Measurements from ENCODE around the gene AHDC1. TPM values are rescaled to one million over a fixed set of nuclear protein-coding genes. Genes with fewer than 3 reads are reported as not detected.

AHDC1 gene
- total RNA-seq, 2 experiments from 2014 or later = 15.3 to 19.3 TPM

GRCh38 chr1:27616441-27616840, 12.5 kb upstream of the AHDC1 start:
- Mint-ChIP-seq H3K4me1 (peaks cover 51% of the 10 kb centered on the region), H3K4me3 (no peak overlapping the region), H3K27me3 (no peaks in the 10 kb centered on the region), H3K9me3 (no peaks in the 10 kb centered on the region), H3K36me3 (ENCODE audit: low read depth) (no peaks in the 10 kb centered on the region), H3K27ac (no peak overlapping the region)
- ChIA-PET CTCF (interaction anchor here (1.0 to 2.6 kb wide), 8 partner anchors 10 to 60 kb away, joined by 3 to 11 read pairs (median 4); partner anchors contain the start of gene AHDC1), POLR2A (no interaction called here)
- DNase-seq = no peak

DNA sequence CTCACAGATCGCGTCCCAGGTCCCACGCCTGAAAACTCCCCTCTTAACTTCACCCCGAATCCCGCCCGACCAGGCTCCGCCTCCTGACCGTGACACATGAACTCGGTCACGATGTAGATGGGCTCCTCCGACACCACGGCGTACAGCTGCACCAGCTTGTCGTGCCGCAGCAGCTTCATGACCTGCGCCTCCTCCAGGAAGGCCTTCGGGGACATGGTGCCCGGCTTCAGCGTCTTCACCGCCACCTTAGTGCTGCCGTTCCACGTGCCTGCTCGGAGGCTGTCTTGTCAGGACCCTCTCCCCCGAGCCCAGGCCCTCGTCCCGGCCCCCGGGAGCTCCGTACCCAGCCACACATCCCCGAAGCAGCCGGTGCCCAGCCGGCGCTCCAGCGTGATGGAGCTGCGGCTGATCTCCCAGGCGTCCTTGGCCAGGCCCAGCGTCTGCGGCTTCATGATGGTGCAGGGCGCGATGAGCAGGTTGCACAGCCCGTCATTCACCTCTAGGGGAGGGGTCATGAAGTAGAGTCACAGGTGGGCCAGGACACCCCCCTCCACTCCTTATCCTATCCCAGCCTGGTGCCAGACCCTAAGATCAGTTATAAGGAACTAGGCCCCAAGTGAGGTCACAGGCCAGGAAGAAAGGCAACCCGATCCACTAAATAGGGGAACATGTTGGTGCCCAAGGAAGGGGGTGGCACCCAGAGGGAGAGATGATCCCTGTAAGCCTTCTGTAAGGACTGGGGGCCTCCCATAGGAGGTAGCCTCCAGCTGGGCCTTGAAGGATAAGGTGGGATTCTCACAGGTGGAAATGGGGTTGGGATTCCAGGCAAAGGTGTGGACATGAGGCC, 11.6 kb upstream of the AHDC1 start:
- no peak for DNase-seq
- POLR2A ChIA-PET = no interaction called here
- no peak overlapping the region for H3K4me3 Mint-ChIP-seq
- H3K27ac Mint-ChIP-seq = no peak overlapping the region
- H3K36me3 Mint-ChIP-seq (ENCODE audit: low read depth) = no peaks in the 10 kb centered on the region
- H3K27me3 Mint-ChIP-seq = no peaks in the 10 kb centered on the region
- peaks cover 54% of the 10 kb centered on the region for H3K4me1 Mint-ChIP-seq
- CTCF ChIA-PET = interaction anchor here (0.5 to 2.6 kb wide), 9 partner anchors 9 to 221 kb away, joined by 3 to 11 read pairs (median 4); no protein-coding TSS in a partner anchor
- H3K9me3 Mint-ChIP-seq = no peaks in the 10 kb centered on the region

- H3K27ac Mint-ChIP-seq = peak overlapping the region; percentile 33
- no peak overlapping the region for H3K4me3 Mint-ChIP-seq
- CTCF ChIA-PET = interaction anchor here (0.6 to 5.1 kb wide), 5 partner anchors 10 to 91 kb away, joined by 3 to 25 read pairs (median 4); no protein-coding TSS in a partner anchor
- H3K36me3 Mint-ChIP-seq (ENCODE audit: low read depth) = no peaks in the 10 kb centered on the region
- DNase-seq = no peak
- POLR2A ChIA-PET = no interaction called here
- no peaks in the 10 kb centered on the region for H3K27me3 Mint-ChIP-seq
- peaks cover 54% of the 10 kb centered on the region for H3K4me1 Mint-ChIP-seq
- H3K9me3 Mint-ChIP-seq = no peaks in the 10 kb centered on the region
These were observed 10.8 kb upstream of the AHDC1 start for GRCh38 chr1:27614625-27615344.

- ChIA-PET CTCF (interaction anchor here (0.6 to 5.1 kb wide), 4 partner anchors 15 to 188 kb away, joined by 3 to 25 read pairs (median 3); no protein-coding TSS in a partner anchor), POLR2A (no interaction called here)
- no peak for DNase-seq
- Mint-ChIP-seq H3K4me1 (peaks cover 49% of the 10 kb centered on the region), H3K27me3 (no peaks in the 10 kb centered on the region), H3K27ac (peak overlapping the region; percentile 87), H3K4me3 (no peak overlapping the region), H3K9me3 (no peaks in the 10 kb centered on the region), H3K36me3 (ENCODE audit: low read depth) (no peaks in the 10 kb centered on the region)
These were observed 10.2 kb upstream of the AHDC1 start for GRCh38 chr1:27614043-27614624.

DNA sequence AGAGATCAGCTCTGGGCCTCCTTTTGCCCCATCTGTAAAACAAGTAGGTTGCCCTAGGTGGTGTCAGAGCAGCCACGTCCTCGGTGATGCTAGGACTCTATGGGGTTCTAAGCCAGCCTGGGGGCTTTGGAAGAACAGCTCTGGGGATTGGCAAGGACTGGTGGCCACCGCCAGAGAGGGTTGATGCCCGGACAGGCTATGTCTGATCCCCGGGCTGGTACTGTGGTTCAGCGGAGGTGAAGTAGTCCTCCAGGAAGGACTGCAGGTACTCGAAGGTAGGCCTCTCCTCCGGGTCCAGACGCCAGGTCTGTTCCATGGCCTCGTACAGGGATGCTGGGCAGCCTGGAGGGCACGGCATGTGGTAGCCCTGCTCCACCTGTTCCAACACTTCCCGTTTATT, 8.8 kb upstream of the AHDC1 start:
- Mint-ChIP-seq H3K27me3 (no peaks in the 10 kb centered on the region), H3K4me3 (no peak overlapping the region), H3K27ac (no peak overlapping the region), H3K9me3 (no peaks in the 10 kb centered on the region), H3K4me1 (peaks cover 37% of the 10 kb centered on the region), H3K36me3 (ENCODE audit: low read depth) (no peaks in the 10 kb centered on the region)
- ChIA-PET POLR2A (no interaction called here), CTCF (interaction anchor here (1.1 to 5.1 kb wide), 5 partner anchors 9 to 313 kb away, joined by 3 to 25 read pairs (median 4); no protein-coding TSS in a partner anchor)
- DNase-seq = no peak

DNA sequence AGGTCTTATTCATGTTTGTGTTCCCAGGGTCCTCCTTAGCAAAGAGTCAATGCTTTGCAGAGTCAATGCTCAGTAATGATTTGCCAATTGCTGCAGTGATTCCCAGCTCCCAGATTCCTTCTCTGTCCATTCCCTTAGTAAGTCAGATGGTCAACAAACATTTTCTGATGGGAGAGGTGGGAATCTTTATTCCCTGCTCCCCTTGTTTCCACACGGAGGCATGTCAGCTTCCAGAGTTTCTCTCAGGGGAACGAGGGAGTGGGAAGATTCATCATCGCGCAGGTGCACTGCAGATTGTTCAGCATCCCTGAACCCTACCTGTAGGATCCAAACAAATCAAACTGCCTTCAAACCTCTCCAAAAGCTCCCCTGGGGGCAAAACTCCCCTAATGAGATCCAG, 7.5 kb upstream of the AHDC1 start:
- Mint-ChIP-seq H3K36me3 (ENCODE audit: low read depth) (no peaks in the 10 kb centered on the region), H3K27ac (no peak overlapping the region), H3K9me3 (no peaks in the 10 kb centered on the region), H3K4me1 (peaks cover 31% of the 10 kb centered on the region), H3K27me3 (no peaks in the 10 kb centered on the region), H3K4me3 (no peak overlapping the region)
- DNase-seq = no peak
- CTCF ChIA-PET = interaction anchor here (1.4 to 5.1 kb wide), 5 partner anchors 10 to 312 kb away, joined by 4 to 25 read pairs (median 5); no protein-coding TSS in a partner anchor
- POLR2A ChIA-PET = interaction anchor here (1.5 kb wide), 1 partner anchor 52 kb away, joined by 3 read pairs; no protein-coding TSS in a partner anchor

DNA sequence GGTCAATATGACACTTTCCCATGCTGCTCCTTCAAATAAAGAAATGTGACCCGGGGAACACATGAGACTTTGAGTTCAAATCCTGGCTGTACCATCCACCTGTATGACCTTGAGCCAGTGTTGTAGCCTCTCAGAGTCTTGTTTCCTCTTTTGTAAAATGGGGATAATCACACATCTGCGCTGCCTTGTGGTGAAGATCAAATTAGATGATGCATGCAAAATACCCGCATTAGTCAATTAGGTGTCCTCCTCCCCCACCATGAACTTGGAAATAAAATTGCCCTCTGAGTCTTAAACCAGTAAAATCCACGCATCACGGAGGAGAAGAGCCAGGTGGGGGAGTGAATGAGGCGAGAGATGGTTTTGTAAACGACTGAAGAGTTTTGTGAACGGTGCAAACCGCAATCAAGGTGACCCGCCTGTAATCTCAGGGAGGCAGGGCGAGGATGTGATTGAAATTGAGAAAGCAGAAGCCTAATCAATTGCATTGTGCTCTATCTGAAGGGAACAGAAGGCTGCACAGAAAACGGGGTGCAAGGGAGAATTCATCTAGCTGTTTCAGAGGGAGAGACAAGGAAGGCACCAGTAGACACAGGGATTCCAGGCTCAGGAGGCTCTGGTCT, 5.8 kb upstream of the AHDC1 start:
- H3K27ac Mint-ChIP-seq = no peak overlapping the region
- ChIA-PET POLR2A (interaction anchor here (1.9 kb wide), 1 partner anchor 53 kb away, joined by 7 read pairs; no protein-coding TSS in a partner anchor), CTCF (interaction anchor here (0.6 to 6.4 kb wide), 7 partner anchors 10 to 307 kb away, joined by 3 to 89 read pairs (median 4); no protein-coding TSS in a partner anchor)
- H3K4me3 Mint-ChIP-seq = no peak overlapping the region
- H3K27me3 Mint-ChIP-seq = no peaks in the 10 kb centered on the region
- H3K36me3 Mint-ChIP-seq (ENCODE audit: low read depth) = no peaks in the 10 kb centered on the region
- peaks cover 32% of the 10 kb centered on the region for H3K4me1 Mint-ChIP-seq
- no peak for DNase-seq
- H3K9me3 Mint-ChIP-seq = no peaks in the 10 kb centered on the region

- CTCF ChIA-PET = interaction anchor here (0.6 to 6.4 kb wide), 8 partner anchors 9 to 306 kb away, joined by 3 to 89 read pairs (median 4); no protein-coding TSS in a partner anchor
- no peak for DNase-seq
These were observed 5.2 kb upstream of the AHDC1 start for GRCh38 chr1:27609210-27609555.

DNA sequence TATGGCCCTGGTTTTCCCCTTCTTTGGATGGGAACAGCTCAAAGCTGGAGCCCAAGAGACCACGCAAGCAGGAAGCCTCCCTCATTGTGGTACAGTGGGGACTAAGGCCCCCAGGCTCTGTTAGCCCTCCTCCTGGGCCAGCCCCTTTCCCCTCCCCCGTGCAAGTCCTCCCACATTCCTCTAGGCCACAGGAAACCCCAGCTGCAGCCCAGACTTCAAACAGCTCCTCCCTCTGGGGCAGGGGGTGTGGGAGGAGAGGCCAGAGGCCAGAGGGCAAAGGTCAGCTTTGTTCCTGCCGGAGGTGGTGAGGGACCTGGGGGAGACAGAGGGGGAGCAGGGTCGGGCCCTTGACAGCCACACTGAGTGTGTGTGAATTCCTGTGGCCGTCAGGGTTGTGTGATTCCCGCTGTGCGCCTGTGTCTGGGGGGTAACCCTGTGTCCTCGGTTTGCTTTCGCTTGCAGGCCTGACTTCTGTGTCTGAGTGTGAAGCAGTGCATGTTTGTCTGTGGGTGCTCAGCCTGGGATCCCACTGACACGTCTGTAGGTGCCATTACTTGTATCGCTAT, 3.4 kb upstream of the AHDC1 start:
- ChIA-PET CTCF (interaction anchor here (0.6 to 6.4 kb wide), 17 partner anchors 9 to 277 kb away, joined by 3 to 89 read pairs (median 5); partner anchors contain the start of gene IFI6), POLR2A (no interaction called here)
- Mint-ChIP-seq H3K9me3 (no peaks in the 10 kb centered on the region), H3K36me3 (ENCODE audit: low read depth) (no peaks in the 10 kb centered on the region), H3K27ac (no peak overlapping the region), H3K4me1 (peaks cover 24% of the 10 kb centered on the region), H3K27me3 (peaks cover 3% of the 10 kb centered on the region), H3K4me3 (no peak overlapping the region)
- DNase-seq = no peak

More at GRCh38 chr1:27609210-27609555, 5.2 kb upstream of the AHDC1 start:
- Mint-ChIP-seq H3K4me1 (peaks cover 28% of the 10 kb centered on the region), H3K9me3 (no peaks in the 10 kb centered on the region), H3K27ac (no peak overlapping the region), H3K36me3 (ENCODE audit: low read depth) (no peaks in the 10 kb centered on the region), H3K27me3 (no peaks in the 10 kb centered on the region), H3K4me3 (no peak overlapping the region)
- POLR2A ChIA-PET = interaction anchor here (1.0 to 1.9 kb wide), 2 partner anchors 54 to 63 kb away, joined by 3 to 7 read pairs; partner anchors contain the start of gene IFI6

- Mint-ChIP-seq H3K27ac (no peak overlapping the region), H3K4me3 (no peak overlapping the region), H3K36me3 (ENCODE audit: low read depth) (no peaks in the 10 kb centered on the region), H3K4me1 (peaks cover 25% of the 10 kb centered on the region), H3K9me3 (no peaks in the 10 kb centered on the region), H3K27me3 (peaks cover 5% of the 10 kb centered on the region)
- ChIA-PET POLR2A (interaction anchor here (0.6 kb wide), 1 partner anchor 63 kb away, joined by 4 read pairs; no protein-coding TSS in a partner anchor), CTCF (interaction anchor here (0.6 to 6.4 kb wide), 18 partner anchors 10 to 309 kb away, joined by 3 to 89 read pairs (median 4); partner anchors contain the start of gene IFI6)
- no peak for DNase-seq
These were observed 2.8 kb upstream of the AHDC1 start for GRCh38 chr1:27606708-27607238.

- Mint-ChIP-seq H3K27ac (no peak overlapping the region), H3K36me3 (ENCODE audit: low read depth) (no peaks in the 10 kb centered on the region), H3K27me3 (peaks cover 5% of the 10 kb centered on the region), H3K4me1 (peaks cover 25% of the 10 kb centered on the region), H3K9me3 (no peaks in the 10 kb centered on the region), H3K4me3 (peak overlapping the region; percentile 91)
- CTCF ChIA-PET = interaction anchor here (0.5 to 6.4 kb wide), 22 partner anchors 9 to 512 kb away, joined by 3 to 89 read pairs (median 4); partner anchors contain the start of gene IFI6
- peak; percentile 72 for DNase-seq
- POLR2A ChIA-PET = interaction anchor here (0.6 kb wide), 1 partner anchor 63 kb away, joined by 4 read pairs; no protein-coding TSS in a partner anchor
These were observed 2.1 kb upstream of the AHDC1 start for GRCh38 chr1:27605796-27606707.
